A673 (cell line): ENCODE results near the gene IL10RB. TPM values are rescaled to one million over a fixed set of nuclear protein-coding genes. Genes with fewer than 3 reads are reported as not detected.

ENCODE experiments used
- BruUV-seq: library from RNA; stranded (reverse); fragments of 400-500 nt; replicated peaks from 2 replicates; lab custom pipeline; 2021; lab: Mats Ljungman, UMichigan
- CTCF ChIA-PET: fragments of 300-600 bp; sonication (Branson Sonifier 250); formaldehyde crosslinking; loops from one replicate; lab custom pipeline; 2022; ENCODE audit warnings: antibody characterized with exemption; lab: Charles Lee
- POLR2A ChIA-PET: fragments of 300-600 bp; sonication (Branson Sonifier 250); formaldehyde crosslinking; loops from one replicate; lab custom pipeline; 2022; ENCODE audit warnings: antibody characterized with exemption; ENCODE audit not compliant: low non-redundant PET; lab: Charles Lee
- DNase-seq: peaks from one replicate; pipeline ENCODE4 v3.0.0-alpha.2; 2015; ENCODE audit warnings: low spot score
- H3K27ac ChIP-seq: fragments of 200-600 bp; sonication (generic); 2 replicates; pipeline ENCODE4 v1.5.1; 2016; ENCODE audit warnings: mixed run types, low read depth, mild to moderate bottlenecking, mixed read lengths, antibody characterized with exemption, low read length; ENCODE audit not compliant: poor library complexity, severe bottlenecking
- H3K27me3 ChIP-seq: fragments of 200-600 bp; sonication (generic); replicated peaks from 2 replicates; pipeline ENCODE4 v1.6.1; 2017; ENCODE audit warnings: mixed run types, low read depth, mild to moderate bottlenecking, mixed read lengths, antibody characterized with exemption, low read length; ENCODE audit not compliant: insufficient read depth, poor library complexity
- H3K36me3 ChIP-seq: fragments of 200-600 bp; sonication (generic); 2 replicates; pipeline ENCODE4 v1.6.1; 2016; ENCODE audit warnings: mixed run types, mild to moderate bottlenecking, mixed read lengths, antibody characterized with exemption, low read length; ENCODE audit not compliant: insufficient read depth, poor library complexity, severe bottlenecking
- H3K4me1 ChIP-seq: fragments of 200-600 bp; sonication (generic); 2 replicates; pipeline ENCODE4 v1.6.1; 2017; ENCODE audit warnings: mixed run types, mild to moderate bottlenecking, mixed read lengths, antibody characterized with exemption, low read length; ENCODE audit not compliant: insufficient read depth, poor library complexity, severe bottlenecking
- H3K4me3 ChIP-seq: fragments of 200-600 bp; sonication (generic); 2 replicates; pipeline ENCODE4 v1.5.1; 2016; ENCODE audit warnings: low read depth, mixed run types, mild to moderate bottlenecking, mixed read lengths, low read length; ENCODE audit not compliant: poor library complexity, severe bottlenecking
- H3K9me3 ChIP-seq: fragments of 200-600 bp; sonication (generic); 2 replicates; pipeline ENCODE4 v1.6.1; 2016; ENCODE audit warnings: mixed run types, low read depth, mild to moderate bottlenecking, mixed read lengths, antibody characterized with exemption, low read length; ENCODE audit not compliant: poor library complexity, severe bottlenecking
- EZH2 ChIP-seq: fragments of 200-600 bp; sonication (generic); IDR thresholded peaks from 2 replicates; pipeline ENCODE4 v1.6.1; 2017; ENCODE audit warnings: borderline replicate concordance, low read depth, mild to moderate bottlenecking, mixed read lengths, antibody characterized with exemption, low read length; ENCODE audit not compliant: poor library complexity, severe bottlenecking
- intact Hi-C: fragments of 100-400 bp; cut with micrococcal nuclease; formaldehyde crosslinking; loops from one replicate; pipeline ENCODE4 v1.10.0; 2022; ENCODE audit not compliant: unreplicated experiment
- total RNA-seq: library from RNA; stranded (reverse); gene quantifications from 2 replicates; pipeline ENCODE4 v1.2.3, GENCODE V29; 2021
- TF ChIP-seq, protein P1 (sequence below): fragments of 300-800, 200-600 bp; sonication (generic); conservative IDR thresholded peaks from 2 replicates; pipeline ENCODE4 v1.5.1; 2017; ENCODE audit warnings: low read depth, mild to moderate bottlenecking, antibody characterized with exemption, low read length, moderate library complexity, mixed read lengths

IL10RB gene
- total RNA-seq, 1 experiment from 2014 or later: 11.1 TPM

DNA sequence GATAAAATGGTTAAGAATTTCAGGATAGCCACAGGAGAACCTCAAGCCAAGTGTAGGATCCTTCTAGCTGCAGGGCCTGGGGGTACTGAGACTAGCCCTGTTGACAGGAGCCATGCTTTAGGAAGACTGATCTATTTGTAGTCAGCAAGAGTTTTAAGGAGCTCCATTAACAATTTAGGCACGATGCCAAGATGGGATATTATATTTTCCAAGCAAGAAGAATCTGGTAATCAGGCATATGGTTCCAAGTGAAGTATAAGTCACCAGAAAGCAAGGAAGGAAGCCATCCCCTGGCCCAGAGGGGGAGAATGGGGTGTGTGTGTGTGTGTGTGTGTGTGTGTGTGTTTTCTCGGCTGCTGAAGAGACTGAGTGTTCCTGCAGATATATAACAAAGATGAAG lies 29.4 kb upstream of the IL10RB start:
- H3K27me3 ChIP-seq: no peaks in the 10 kb centered on the region
- H3K36me3 ChIP-seq: no peaks in the 10 kb centered on the region
- H3K9me3 ChIP-seq: no peaks in the 10 kb centered on the region
- TF ChIP-seq, protein P1, sequence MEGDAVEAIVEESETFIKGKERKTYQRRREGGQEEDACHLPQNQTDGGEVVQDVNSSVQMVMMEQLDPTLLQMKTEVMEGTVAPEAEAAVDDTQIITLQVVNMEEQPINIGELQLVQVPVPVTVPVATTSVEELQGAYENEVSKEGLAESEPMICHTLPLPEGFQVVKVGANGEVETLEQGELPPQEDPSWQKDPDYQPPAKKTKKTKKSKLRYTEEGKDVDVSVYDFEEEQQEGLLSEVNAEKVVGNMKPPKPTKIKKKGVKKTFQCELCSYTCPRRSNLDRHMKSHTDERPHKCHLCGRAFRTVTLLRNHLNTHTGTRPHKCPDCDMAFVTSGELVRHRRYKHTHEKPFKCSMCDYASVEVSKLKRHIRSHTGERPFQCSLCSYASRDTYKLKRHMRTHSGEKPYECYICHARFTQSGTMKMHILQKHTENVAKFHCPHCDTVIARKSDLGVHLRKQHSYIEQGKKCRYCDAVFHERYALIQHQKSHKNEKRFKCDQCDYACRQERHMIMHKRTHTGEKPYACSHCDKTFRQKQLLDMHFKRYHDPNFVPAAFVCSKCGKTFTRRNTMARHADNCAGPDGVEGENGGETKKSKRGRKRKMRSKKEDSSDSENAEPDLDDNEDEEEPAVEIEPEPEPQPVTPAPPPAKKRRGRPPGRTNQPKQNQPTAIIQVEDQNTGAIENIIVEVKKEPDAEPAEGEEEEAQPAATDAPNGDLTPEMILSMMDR: no peak
- TF ChIP-seq EZH2: no peak
- intact Hi-C loops: no loop called here
- peak; percentile 37 for DNase-seq
- CTCF ChIA-PET: no interaction called here
- H3K4me1 ChIP-seq: peaks cover 50% of the 10 kb centered on the region
- POLR2A ChIA-PET: no interaction called here
- H3K4me3 ChIP-seq: no peak overlapping the region
- BruUV-seq: no TSS peak
- no peak overlapping the region for H3K27ac ChIP-seq

DNA sequence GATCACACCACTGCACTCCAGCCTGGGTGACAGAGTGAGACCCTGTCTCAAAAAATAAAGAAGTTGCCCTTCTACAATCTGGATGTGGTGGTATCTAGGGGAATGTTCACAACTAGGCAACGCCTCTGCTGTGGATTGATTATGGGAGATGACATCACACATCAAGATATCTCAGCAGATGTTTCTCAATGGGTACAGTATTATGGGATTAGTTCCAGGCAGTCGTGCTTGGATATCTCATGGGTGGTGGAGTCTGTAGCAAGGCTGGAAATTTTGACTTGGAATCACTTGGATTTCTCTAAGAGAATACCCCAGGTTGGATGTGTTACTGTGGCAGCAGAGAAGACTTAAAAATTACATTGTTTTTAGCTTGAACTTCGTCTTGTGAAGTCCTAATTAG lies 28.7 kb upstream of the IL10RB start:
- DNase-seq: no peak
- no TSS peak for BruUV-seq
- POLR2A ChIA-PET: no interaction called here
- intact Hi-C loops: no loop called here
- no peak overlapping the region for H3K27ac ChIP-seq
- H3K4me3 ChIP-seq: no peak overlapping the region
- peaks cover 44% of the 10 kb centered on the region for H3K4me1 ChIP-seq
- CTCF ChIA-PET: no interaction called here
- H3K36me3 ChIP-seq: no peaks in the 10 kb centered on the region
- TF ChIP-seq, protein P1: no peak
- no peak for TF ChIP-seq EZH2
- no peaks in the 10 kb centered on the region for H3K27me3 ChIP-seq
- no peaks in the 10 kb centered on the region for H3K9me3 ChIP-seq

DNA sequence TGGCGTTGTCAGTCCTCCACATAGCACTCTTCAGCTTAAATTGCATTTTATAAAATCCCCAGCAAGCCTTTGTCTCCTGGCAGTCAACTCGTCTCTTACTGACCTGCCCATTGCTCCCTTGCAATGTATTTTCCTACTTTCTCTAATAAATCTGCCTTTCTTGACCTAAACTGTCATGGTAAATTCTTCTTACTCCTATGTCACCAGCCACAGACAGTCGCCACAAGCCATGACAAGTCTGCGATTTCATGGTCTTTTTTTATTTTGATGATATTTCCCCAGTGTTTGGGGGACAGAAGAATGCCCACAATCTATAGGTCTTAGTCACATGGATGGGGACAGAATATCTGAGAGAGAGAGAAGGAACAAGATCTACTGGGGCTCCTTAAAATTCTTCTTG lies 28.0 kb upstream of the IL10RB start:
- Histone ChIP-seq H3K27ac (no peak overlapping the region), H3K4me3 (no peak overlapping the region), H3K27me3 (no peaks in the 10 kb centered on the region), H3K36me3 (no peaks in the 10 kb centered on the region), H3K9me3 (no peaks in the 10 kb centered on the region), H3K4me1 (peaks cover 37% of the 10 kb centered on the region)
- CTCF ChIA-PET: no interaction called here
- POLR2A ChIA-PET: no interaction called here
- BruUV-seq: no TSS peak
- intact Hi-C loops: no loop called here
- TF ChIP-seq EZH2: no peak
- TF ChIP-seq, protein P1: no peak
- no peak for DNase-seq
